Tibial nerve (tissue), 4 donors: ENCODE data around the gene PRSS36. TPM values are rescaled to one million over a fixed set of nuclear protein-coding genes. Genes with fewer than 3 reads are reported as not detected.
"Not testable (repeated sequence)": the region's sequence is repeated elsewhere in the genome, so short reads cannot be mapped to it uniquely, and the experiment has no call there.

Source experiments
- DNase-seq, 2 donors: peaks; one replicate each; pipeline ENCODE4 v3.0.0-alpha.2; 2019; ENCODE audit warnings: low spot score in 2 of 2
- H3K27ac ChIP-seq, 4 donors: fragments of 200-600 bp; sonication (generic) in 3 of 4; one replicate each; pipeline ENCODE4 v1.5.1; 2017 to 2019; ENCODE audit warnings: mild to moderate bottlenecking in 1 of 4
- H3K27me3 ChIP-seq, 2 donors: fragments of 200-600 bp; sonication (generic) in 1 of 2; one replicate each; pipeline versions ENCODE4 v1.5.1 to v1.6.0; 2017 to 2019
- H3K36me3 ChIP-seq, 3 donors: fragments of 200-600 bp; sonication (generic); one replicate each; pipeline ENCODE4 v1.5.1; 2018 to 2019
- H3K4me1 ChIP-seq, 4 donors: fragments of 200-600 bp; sonication (generic) in 3 of 4; one replicate each; pipeline ENCODE4 v1.5.1; 2017 to 2019
- H3K4me3 ChIP-seq, 4 donors: fragments of 200-600 bp; sonication (generic) in 3 of 4; one replicate each; pipeline ENCODE4 v1.5.1; 2017 to 2019; ENCODE audit warnings: mild to moderate bottlenecking in 1 of 4, moderate library complexity in 1 of 4
- H3K9me3 ChIP-seq, 4 donors: fragments of 200-600 bp; sonication (generic) in 3 of 4; one replicate each; pipeline ENCODE4 v1.5.1; 2017 to 2019
- EP300 ChIP-seq, 2 donors: sonication (generic); formaldehyde crosslinking; IDR thresholded peaks; one replicate each; pipeline ENCODE4 v1.6.1; 2017; ENCODE audit warnings: antibody characterized with exemption in 2 of 2, mild to moderate bottlenecking in 1 of 2
- POLR2A ChIP-seq, 2 donors: fragments of 450-650 bp; IDR thresholded peaks; one replicate each; pipeline ENCODE4 v1.6.1; 2017; ENCODE audit warnings: antibody characterized with exemption in 2 of 2, mild to moderate bottlenecking in 2 of 2, moderate library complexity in 2 of 2
- WGBS, 2 donors: methylation state at CpG; one replicate each; pipeline ENCODE4 v1.1.5; 2018; 5-methylcytosine and 5-hydroxymethylcytosine counted together
- total RNA-seq, 4 donors: library from RNA; depleted of rRNA; stranded (reverse); fragments of >200 nt; gene quantifications; one replicate each; pipeline ENCODE4 v1.1.0, GENCODE V29; 2016
- TF ChIP-seq, protein P1 (sequence below), 5 experiments: fragments of 200-600 bp in 3 of 5; fragments of 450-650 bp in 2 of 5; sonication (generic) in 3 of 5; IDR thresholded peaks; one replicate each; pipeline ENCODE4 v1.5.1; 2016 to 2019; ENCODE audit warnings: antibody characterized with exemption in 5 of 5, mild to moderate bottlenecking in 3 of 5, moderate library complexity in 2 of 5

The PRSS36 gene
- 10 to 100 TPM in 2 of 4 donors, 1 to 10 TPM in 2; 6.5 to 21.3 (median 10.8) TPM for total RNA-seq

DNA sequence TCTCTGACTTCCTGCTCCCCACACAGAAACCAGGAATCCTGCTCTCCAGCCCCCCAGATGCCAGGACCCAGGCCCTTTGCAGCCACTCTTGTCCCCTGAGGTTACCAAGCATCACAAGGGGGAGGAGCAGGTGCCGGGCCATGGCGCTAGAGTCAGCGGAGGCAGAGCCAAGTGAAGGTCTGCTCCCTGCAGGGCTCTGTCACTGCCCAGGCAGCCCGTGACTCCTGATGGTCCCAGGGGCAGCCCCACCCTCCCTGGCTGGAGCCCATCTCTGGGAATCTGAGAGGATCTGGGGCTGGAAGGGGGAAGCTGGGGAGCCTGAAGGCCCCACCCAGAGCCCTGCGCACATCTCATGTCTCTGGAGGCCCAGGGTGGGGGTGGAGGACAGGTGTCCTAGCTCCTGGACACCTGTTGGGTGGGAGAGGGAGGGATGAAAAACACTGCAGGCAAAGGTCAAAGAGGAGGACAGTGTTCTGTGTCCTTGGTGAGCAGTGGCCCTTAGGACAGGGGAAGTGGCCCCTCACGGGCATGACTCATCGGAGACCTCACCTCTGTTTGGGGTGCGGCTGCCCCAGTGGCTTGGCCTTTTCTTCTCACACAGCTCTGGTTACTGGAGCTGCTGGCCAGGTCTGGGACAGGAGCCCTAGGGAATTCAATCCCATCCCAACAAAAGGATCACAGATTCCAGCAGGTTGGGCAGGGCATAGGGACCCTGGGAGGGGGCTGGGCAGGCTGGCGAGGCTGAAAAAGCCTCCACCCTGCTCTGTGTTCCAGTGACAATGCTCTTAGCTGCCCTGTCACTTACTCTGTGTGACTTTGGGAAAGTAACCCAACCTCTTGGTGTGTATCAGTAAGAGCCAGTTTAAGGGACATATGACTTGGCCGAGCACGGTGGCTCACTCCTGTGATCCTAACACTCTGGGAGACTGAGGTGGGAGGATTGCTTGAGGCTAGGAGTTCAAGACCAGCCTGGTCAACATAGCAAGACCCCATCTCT, at the start of gene PRSS36:
TSS of gene PRSS36 (minus strand) at position 173 of the 997 bp plus-strand sequence. CDS start at position 142, 31 bp downstream.
- TF ChIP-seq EP300 (IDR thresholded peaks at IDR 0.05) (no peak), POLR2A (IDR thresholded peaks at IDR 0.05) (no peak)
- TF ChIP-seq, protein P1, sequence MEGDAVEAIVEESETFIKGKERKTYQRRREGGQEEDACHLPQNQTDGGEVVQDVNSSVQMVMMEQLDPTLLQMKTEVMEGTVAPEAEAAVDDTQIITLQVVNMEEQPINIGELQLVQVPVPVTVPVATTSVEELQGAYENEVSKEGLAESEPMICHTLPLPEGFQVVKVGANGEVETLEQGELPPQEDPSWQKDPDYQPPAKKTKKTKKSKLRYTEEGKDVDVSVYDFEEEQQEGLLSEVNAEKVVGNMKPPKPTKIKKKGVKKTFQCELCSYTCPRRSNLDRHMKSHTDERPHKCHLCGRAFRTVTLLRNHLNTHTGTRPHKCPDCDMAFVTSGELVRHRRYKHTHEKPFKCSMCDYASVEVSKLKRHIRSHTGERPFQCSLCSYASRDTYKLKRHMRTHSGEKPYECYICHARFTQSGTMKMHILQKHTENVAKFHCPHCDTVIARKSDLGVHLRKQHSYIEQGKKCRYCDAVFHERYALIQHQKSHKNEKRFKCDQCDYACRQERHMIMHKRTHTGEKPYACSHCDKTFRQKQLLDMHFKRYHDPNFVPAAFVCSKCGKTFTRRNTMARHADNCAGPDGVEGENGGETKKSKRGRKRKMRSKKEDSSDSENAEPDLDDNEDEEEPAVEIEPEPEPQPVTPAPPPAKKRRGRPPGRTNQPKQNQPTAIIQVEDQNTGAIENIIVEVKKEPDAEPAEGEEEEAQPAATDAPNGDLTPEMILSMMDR (IDR thresholded peaks at IDR 0.05), result no peak
- peaks cover 0 to 24% of the 10 kb centered on the region in 2 donors for H3K27me3 ChIP-seq
- H3K36me3 ChIP-seq, result no peaks in the 10 kb centered on the region
- peak within 1 kb of the TSS in 1 of 4 donors; percentile 43 for H3K27ac ChIP-seq
- no peak for DNase-seq
- 61 to 81% methylated on average over 10 to 11 of the region's 11 CpGs for WGBS, 2 donors
- H3K4me3 ChIP-seq, result peak within 1 kb of the TSS in 1 of 4 donors; percentile 18
- peaks cover 0 to 9% (median 0%) of the 10 kb centered on the region in 4 donors for H3K4me1 ChIP-seq
- H3K9me3 ChIP-seq, result no peaks in the 10 kb centered on the region

GRCh38 chr16:31199430-31200041, 49.7 kb upstream of the PRSS36 start:
- Histone ChIP-seq H3K27ac (no peak overlapping the region), H3K27me3 (no peaks in the 10 kb centered on the region), H3K36me3 (peaks cover 0 to 56% (median 0%) of the 10 kb centered on the region in 3 donors), H3K4me1 (peaks cover 0 to 36% (median 17%) of the 10 kb centered on the region in 4 donors), H3K4me3 (no peak overlapping the region), H3K9me3 (no peaks in the 10 kb centered on the region)
- TF ChIP-seq, protein P1 (IDR thresholded peaks at IDR 0.05), result no peak
- no peak for TF ChIP-seq POLR2A (IDR thresholded peaks at IDR 0.05)
- TF ChIP-seq EP300 (IDR thresholded peaks at IDR 0.05), result no peak
- DNase-seq, result no peak
- WGBS, 2 donors, result 87 to 90% methylated on average over 5 of the region's 5 CpGs

- Histone ChIP-seq H3K4me1 (peaks cover 0 to 29% (median 17%) of the 10 kb centered on the region in 4 donors), H3K36me3 (peaks cover 0 to 68% (median 0%) of the 10 kb centered on the region in 3 donors), H3K27ac (no peak overlapping the region), H3K4me3 (no peak overlapping the region), H3K9me3 (no peaks in the 10 kb centered on the region), H3K27me3 (no peaks in the 10 kb centered on the region)
- DNase-seq, result no peak
- TF ChIP-seq POLR2A (IDR thresholded peaks at IDR 0.05) (no peak), EP300 (IDR thresholded peaks at IDR 0.05) (no peak)
- TF ChIP-seq, protein P1 (IDR thresholded peaks at IDR 0.05), result no peak
- WGBS, 2 donors, result 59 to 68% methylated on average over 7 of the region's 7 CpGs
These were observed 48.5 kb upstream of the PRSS36 start for GRCh38 chr16:31198207-31198882.

DNA sequence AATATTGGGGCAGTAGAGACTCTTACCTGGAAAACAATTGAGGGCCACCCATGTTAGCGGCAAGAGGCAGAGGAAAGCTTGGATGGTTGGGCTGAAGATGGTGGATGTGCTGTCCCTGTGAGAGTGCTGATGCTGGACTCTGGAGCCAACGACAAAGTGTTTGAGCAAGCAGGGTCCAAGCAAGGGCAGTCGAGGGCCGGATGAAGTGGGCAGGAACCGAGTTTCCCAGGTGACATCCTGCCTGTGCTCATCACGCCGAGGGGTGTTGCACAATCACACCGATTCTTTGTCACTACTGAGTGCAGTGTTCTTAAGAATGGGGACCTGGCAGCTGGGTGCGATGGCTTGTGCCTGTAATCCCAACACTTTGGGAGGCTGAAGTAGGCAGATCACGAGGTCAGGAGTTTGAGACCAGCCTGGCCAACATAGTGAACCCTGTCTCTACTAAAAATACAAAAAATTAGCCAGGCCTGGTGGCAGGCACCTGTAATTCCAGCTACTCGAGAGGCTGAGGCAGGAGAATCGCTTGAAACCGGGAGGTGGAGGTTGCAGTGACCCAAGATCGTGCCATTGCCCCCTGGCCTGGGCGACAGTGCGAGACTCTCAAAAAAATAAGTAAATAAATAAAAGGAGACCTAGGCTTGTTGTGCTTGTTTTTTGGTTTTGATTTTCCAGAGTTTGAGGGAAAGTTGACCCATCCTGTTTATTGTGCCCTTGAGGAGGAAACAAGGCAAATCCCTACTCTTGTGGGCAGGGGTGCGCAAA, 46.6 kb upstream of the PRSS36 start:
- 80 to 90% methylated on average over 11 to 17 of the region's 17 CpGs for whole genome bisulfite sequencing, 2 donors
- TF ChIP-seq, protein P1 (IDR thresholded peaks at IDR 0.05), result no peak
- TF ChIP-seq POLR2A (IDR thresholded peaks at IDR 0.05) (no peak), EP300 (IDR thresholded peaks at IDR 0.05) (no peak)
- H3K36me3 ChIP-seq, result peaks cover 0 to 86% (median 11%) of the 10 kb centered on the region in 3 donors
- H3K27me3 ChIP-seq, result no peaks in the 10 kb centered on the region
- peaks cover 0 to 17% (median 9%) of the 10 kb centered on the region in 4 donors for H3K4me1 ChIP-seq
- H3K27ac ChIP-seq, result no peak overlapping the region
- DNase-seq, result no peak
- H3K4me3 ChIP-seq, result no peak overlapping the region
- H3K9me3 ChIP-seq, result no peaks in the 10 kb centered on the region

DNA sequence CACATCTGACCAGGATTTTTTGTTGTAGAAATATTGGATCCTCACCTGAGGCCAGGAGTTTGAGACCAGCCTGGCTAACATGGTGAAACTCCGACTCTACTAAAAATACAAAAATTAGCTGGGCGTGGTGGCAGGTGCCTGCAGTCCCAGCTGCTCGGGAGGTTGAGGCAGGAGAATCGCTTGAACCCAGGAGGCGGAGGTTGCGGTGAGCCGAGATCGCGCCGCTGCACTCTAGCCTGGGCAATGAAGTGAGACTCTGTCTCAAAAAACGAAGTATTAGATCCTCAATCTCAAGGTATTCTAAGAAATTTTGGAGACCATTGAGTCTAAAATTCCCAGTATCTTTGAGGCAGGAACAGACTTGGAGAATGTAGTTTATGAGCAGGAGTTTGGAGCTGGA, 46.0 kb upstream of the PRSS36 start:
- 95 to 97% methylated on average over 11 of the region's 11 CpGs for WGBS, 2 donors
- DNase-seq, H3K27me3 ChIP-seq, H3K27ac ChIP-seq, H3K4me3 ChIP-seq, H3K9me3 ChIP-seq: not testable (repeated sequence)
- peaks cover 0 to 11% (median 3%) of the 10 kb centered on the region in 4 donors for H3K4me1 ChIP-seq
- peaks cover 4 to 92% (median 16%) of the 10 kb centered on the region in 3 donors for H3K36me3 ChIP-seq
